PC-3 (cell line): ENCODE results near the gene HM13.

Experiments
- EZH2 ChIP-seq: fragments of 300-600 bp; sonication (generic); IDR thresholded peaks from one replicate; pipeline ENCODE4 v1.6.1; 2017; ENCODE audit warnings: antibody characterized with exemption, mild to moderate bottlenecking, low read length; ENCODE audit not compliant: unreplicated experiment
- EZH2phosphoT487 ChIP-seq: fragments of 300-600 bp; sonication (generic); IDR thresholded peaks from 2 replicates; pipeline ENCODE4 v1.6.1; 2018; ENCODE audit warnings: mild to moderate bottlenecking, antibody characterized with exemption, low read length, borderline replicate concordance
- TF ChIP-seq, protein P1 (sequence below): fragments of 300-600 bp; sonication (generic); conservative IDR thresholded peaks from 2 replicates; pipeline ENCODE4 v1.5.1; 2017; ENCODE audit warnings: antibody characterized with exemption, low read depth, mild to moderate bottlenecking, low read length

DNA sequence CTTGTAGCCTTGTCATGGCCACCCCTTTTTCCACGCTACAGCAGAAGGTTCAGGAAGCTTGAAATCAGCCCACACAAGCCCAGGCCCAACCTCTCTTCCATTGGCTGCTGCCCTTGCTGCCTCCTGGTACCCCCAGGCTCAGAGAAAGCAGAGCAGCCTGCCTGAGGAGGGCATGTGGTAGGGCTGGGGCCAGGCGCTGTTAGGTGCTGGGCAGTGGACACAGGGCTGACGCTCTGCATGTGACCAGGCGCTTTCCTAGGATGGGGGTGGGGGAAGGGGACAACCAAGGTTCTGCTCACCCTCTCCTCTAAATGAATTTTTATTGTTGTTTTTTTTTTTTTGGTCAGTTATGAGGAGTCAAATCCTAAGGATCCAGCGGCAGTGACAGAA is 54.5 kb downstream of the HM13 start:
- TF ChIP-seq, protein P1, sequence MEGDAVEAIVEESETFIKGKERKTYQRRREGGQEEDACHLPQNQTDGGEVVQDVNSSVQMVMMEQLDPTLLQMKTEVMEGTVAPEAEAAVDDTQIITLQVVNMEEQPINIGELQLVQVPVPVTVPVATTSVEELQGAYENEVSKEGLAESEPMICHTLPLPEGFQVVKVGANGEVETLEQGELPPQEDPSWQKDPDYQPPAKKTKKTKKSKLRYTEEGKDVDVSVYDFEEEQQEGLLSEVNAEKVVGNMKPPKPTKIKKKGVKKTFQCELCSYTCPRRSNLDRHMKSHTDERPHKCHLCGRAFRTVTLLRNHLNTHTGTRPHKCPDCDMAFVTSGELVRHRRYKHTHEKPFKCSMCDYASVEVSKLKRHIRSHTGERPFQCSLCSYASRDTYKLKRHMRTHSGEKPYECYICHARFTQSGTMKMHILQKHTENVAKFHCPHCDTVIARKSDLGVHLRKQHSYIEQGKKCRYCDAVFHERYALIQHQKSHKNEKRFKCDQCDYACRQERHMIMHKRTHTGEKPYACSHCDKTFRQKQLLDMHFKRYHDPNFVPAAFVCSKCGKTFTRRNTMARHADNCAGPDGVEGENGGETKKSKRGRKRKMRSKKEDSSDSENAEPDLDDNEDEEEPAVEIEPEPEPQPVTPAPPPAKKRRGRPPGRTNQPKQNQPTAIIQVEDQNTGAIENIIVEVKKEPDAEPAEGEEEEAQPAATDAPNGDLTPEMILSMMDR = no peak
- no peak for TF ChIP-seq EZH2
- TF ChIP-seq EZH2phosphoT487 = no peak
